Mesothelial cell of epicardium (in vitro differentiated cells): ENCODE results near the gene TENT5C. TPM values are rescaled to one million over a fixed set of nuclear protein-coding genes. Genes with fewer than 3 reads are reported as not detected.

Experiments
- DNase-seq, 2 experiments: peaks; one replicate each; pipeline ENCODE4 v3.0.0; 2021; ENCODE audit warnings: low spot score in 2 of 2; ENCODE audit not compliant: unreplicated experiment in 2 of 2
- H3K27ac Mint-ChIP-seq: 2 replicates; pipeline ENCODE4 v1.8.0; 2021; ENCODE audit warnings: mixed read lengths
- H3K27me3 Mint-ChIP-seq: 2 replicates; pipeline ENCODE4 v1.8.0; 2021; ENCODE audit warnings: low read depth, mixed read lengths
- H3K36me3 Mint-ChIP-seq: 2 replicates; pipeline ENCODE4 v1.8.0; 2021; ENCODE audit warnings: mixed read lengths
- H3K4me1 Mint-ChIP-seq: 2 replicates; pipeline ENCODE4 v1.8.0; 2021; ENCODE audit warnings: mixed read lengths
- H3K4me3 Mint-ChIP-seq: 2 replicates; pipeline ENCODE4 v1.8.0; 2021; ENCODE audit warnings: mild to moderate bottlenecking, moderate library complexity, mixed read lengths
- H3K9me3 Mint-ChIP-seq: 2 replicates; pipeline ENCODE4 v1.8.0; 2021; ENCODE audit warnings: mixed read lengths
- total RNA-seq: library from RNA; stranded (reverse); gene quantifications from 3 replicates; pipeline ENCODE4 v1.2.1, GENCODE V29; 2021
- TF ChIP-seq, protein P1 (sequence below): fragments of 200-600 bp; sonication (generic); IDR thresholded peaks from one replicate; pipeline ENCODE4 v1.5.0; 2021; ENCODE audit warnings: antibody characterized with exemption; ENCODE audit not compliant: unreplicated experiment

The TENT5C gene
- total RNA-seq, 1 donor from 2014 or later, result 0.31 TPM

GRCh38 chr1:117579221-117579906 is 26.5 kb upstream of the TENT5C start:
- H3K4me3 Mint-ChIP-seq, result no peak overlapping the region
- H3K4me1 Mint-ChIP-seq, result no peaks in the 10 kb centered on the region
- TF ChIP-seq, protein P1, sequence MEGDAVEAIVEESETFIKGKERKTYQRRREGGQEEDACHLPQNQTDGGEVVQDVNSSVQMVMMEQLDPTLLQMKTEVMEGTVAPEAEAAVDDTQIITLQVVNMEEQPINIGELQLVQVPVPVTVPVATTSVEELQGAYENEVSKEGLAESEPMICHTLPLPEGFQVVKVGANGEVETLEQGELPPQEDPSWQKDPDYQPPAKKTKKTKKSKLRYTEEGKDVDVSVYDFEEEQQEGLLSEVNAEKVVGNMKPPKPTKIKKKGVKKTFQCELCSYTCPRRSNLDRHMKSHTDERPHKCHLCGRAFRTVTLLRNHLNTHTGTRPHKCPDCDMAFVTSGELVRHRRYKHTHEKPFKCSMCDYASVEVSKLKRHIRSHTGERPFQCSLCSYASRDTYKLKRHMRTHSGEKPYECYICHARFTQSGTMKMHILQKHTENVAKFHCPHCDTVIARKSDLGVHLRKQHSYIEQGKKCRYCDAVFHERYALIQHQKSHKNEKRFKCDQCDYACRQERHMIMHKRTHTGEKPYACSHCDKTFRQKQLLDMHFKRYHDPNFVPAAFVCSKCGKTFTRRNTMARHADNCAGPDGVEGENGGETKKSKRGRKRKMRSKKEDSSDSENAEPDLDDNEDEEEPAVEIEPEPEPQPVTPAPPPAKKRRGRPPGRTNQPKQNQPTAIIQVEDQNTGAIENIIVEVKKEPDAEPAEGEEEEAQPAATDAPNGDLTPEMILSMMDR, result no peak
- no peak for DNase-seq
- no peaks in the 10 kb centered on the region for H3K36me3 Mint-ChIP-seq
- H3K27me3 Mint-ChIP-seq, result no peaks in the 10 kb centered on the region
- no peak overlapping the region for H3K27ac Mint-ChIP-seq
- no peaks in the 10 kb centered on the region for H3K9me3 Mint-ChIP-seq

DNA sequence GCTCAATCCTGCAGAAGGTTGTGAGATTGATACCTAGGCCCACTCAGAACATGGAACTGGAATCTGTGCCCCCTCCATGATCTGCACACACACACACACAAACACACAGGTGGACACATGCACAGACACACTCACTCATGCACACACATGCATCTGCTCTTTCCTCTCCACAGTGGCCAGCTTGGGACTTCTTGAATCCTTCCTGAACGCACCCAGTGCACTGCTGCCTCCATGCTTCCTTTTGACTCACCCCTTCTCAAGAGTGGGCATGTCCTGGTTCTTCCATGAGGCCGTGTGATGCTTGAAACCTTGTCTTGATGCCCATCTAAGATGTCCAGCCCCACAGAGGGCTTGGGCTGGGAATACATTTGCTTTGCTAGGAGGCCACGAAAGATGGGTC is 25.4 kb upstream of the TENT5C start:
- H3K36me3 Mint-ChIP-seq, result no peaks in the 10 kb centered on the region
- no peaks in the 10 kb centered on the region for H3K27me3 Mint-ChIP-seq
- H3K4me3 Mint-ChIP-seq, result no peak overlapping the region
- DNase-seq, result no peak
- TF ChIP-seq, protein P1, result no peak
- no peaks in the 10 kb centered on the region for H3K9me3 Mint-ChIP-seq
- H3K27ac Mint-ChIP-seq, result no peak overlapping the region
- no peaks in the 10 kb centered on the region for H3K4me1 Mint-ChIP-seq

- no peaks in the 10 kb centered on the region for H3K4me1 Mint-ChIP-seq
- no peaks in the 10 kb centered on the region for H3K9me3 Mint-ChIP-seq
- no peak for DNase-seq
- H3K27ac Mint-ChIP-seq, result no peak overlapping the region
- H3K4me3 Mint-ChIP-seq, result no peak overlapping the region
- no peaks in the 10 kb centered on the region for H3K27me3 Mint-ChIP-seq
- TF ChIP-seq, protein P1, result no peak
- no peaks in the 10 kb centered on the region for H3K36me3 Mint-ChIP-seq
Observed at GRCh38 chr1:117580882-117581281, 25.0 kb upstream of the TENT5C start.

GRCh38 chr1:117581391-117581943 is 24.4 kb upstream of the TENT5C start:
- H3K27me3 Mint-ChIP-seq, result no peaks in the 10 kb centered on the region
- H3K4me1 Mint-ChIP-seq, result no peaks in the 10 kb centered on the region
- H3K36me3 Mint-ChIP-seq, result no peaks in the 10 kb centered on the region
- no peak for DNase-seq
- no peak overlapping the region for H3K4me3 Mint-ChIP-seq
- H3K9me3 Mint-ChIP-seq, result no peaks in the 10 kb centered on the region
- H3K27ac Mint-ChIP-seq, result no peak overlapping the region
- TF ChIP-seq, protein P1, result no peak

GRCh38 chr1:117582451-117582850 is 23.4 kb upstream of the TENT5C start:
- H3K36me3 Mint-ChIP-seq, result no peaks in the 10 kb centered on the region
- TF ChIP-seq, protein P1, result no peak
- H3K27me3 Mint-ChIP-seq, result no peaks in the 10 kb centered on the region
- H3K27ac Mint-ChIP-seq, result no peak overlapping the region
- DNase-seq, result no peak
- H3K4me3 Mint-ChIP-seq, result no peak overlapping the region
- H3K9me3 Mint-ChIP-seq, result no peaks in the 10 kb centered on the region
- H3K4me1 Mint-ChIP-seq, result no peaks in the 10 kb centered on the region
